GM15510 (cell line): ENCODE measurements around the gene SIX5.

Experiments used
- POLR2A ChIP-seq: IDR thresholded peaks from 3 replicates; pipeline ENCODE4 v1.6.1; 2011; ENCODE audit warnings: borderline replicate concordance; ENCODE audit not compliant: insufficient read length; ENCODE audit errors: extremely low read depth

SIX5 gene

GRCh38 chr19:45769821-45770191 lies 754 bp upstream of the SIX5 start:
- TF ChIP-seq POLR2A = no peak

DNA sequence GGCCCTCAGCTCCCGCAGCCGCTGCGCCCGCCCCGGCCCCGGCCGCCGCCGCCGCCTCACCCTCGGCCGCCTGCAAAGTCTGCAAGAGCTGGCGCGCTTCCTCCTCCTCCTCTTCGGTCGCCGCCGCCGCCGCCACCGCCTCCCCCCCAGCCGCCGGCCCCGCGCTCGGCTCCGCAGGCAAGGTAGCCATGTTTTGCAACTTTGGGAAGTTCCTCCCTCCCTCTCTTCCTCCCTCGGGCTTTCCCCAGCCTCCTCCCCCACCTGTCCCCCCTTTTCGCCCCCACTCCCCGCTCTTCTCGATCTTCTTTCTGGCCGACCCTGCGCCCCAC lies 433 bp downstream of the SIX5 start:
- no peak for TF ChIP-seq POLR2A

DNA sequence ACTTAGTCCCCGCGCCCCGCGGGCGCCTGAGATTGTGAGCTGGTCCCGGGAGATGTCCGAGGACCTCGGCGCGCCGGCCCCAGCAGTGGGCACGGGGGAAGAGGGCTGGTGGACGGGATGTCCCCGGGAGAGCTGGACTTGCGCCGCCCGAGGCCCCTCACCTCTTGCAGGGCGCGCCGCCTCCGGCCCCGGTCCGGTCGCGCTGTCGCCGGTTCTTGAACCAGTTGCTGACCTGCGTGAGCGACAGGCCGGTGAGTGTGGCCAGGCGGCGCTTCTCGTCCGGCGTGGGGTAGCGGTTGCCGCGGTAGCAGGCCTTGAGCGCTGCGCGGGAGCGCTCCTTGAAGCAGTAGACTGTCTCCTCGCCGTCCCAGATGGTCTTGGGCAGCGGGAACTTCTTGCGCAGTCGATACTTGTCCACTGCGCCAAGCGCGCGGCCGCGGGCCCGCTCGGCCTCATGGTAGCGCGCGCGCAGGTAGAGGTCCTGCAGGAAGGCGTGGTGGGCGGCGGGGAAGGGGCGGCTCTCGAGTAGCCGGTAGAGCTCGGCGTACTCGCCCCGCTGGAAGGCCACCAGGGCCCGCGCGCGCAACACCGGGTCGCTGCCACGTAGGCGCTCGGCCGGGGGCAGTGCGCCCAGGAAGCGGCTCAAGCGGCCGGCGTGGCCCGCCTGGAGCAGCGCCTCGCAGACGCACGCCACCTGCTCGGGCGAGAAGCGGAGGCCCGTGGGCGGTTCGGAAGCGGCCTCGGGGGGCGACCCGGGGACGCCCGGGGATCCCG lies 984 bp downstream of the SIX5 start:
- TF ChIP-seq POLR2A = peak; percentile 40

DNA sequence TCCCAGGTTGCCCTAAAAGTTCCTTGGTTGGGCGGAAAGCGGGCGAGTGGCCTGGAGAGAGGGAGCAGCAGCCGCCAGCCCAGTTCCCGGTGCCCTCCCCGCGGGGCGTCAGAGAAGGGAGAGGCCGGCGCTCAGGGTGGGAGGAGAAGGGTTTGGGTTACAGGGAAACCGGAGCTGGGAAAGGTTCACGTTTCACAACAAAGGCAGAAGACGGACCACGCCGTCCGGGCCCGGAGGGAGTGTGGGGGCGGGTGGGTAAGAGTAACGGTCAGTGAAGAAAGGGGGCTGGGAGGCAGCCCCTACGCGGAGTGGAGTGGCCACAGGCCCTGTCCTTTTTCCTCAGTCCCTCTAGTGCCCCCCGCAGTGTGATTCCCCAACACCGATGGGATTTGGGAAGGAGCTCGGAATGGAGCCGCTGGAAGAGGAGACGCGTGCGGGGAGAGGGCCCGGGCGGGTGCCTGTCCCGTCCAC lies 1.6 kb downstream of the SIX5 start:
- TF ChIP-seq POLR2A = no peak

DNA sequence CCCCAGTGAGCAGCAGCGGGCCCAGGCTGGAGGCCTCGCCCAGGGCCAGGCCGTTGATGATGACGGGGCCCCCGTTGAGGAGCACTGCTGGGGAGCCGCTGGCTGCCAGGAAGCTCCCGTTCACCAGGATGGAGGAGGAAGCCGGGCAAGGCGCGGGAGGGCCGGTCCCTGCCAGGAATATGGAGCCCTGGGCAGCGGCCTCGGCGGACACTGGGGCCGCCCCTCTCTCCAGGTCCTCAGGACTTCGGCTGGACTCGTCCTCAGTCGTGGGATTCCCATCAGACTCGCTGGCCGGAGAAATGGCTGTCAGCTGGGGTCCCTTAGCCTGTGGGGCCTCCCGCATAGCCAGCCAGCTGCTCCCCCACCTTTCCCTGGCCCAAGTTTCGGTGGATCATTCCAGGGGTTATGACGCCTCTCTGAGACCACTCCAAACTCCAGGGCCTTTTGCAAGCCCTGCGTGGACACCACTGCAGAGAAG lies 2.1 kb downstream of the SIX5 start:
- TF ChIP-seq POLR2A = no peak

DNA sequence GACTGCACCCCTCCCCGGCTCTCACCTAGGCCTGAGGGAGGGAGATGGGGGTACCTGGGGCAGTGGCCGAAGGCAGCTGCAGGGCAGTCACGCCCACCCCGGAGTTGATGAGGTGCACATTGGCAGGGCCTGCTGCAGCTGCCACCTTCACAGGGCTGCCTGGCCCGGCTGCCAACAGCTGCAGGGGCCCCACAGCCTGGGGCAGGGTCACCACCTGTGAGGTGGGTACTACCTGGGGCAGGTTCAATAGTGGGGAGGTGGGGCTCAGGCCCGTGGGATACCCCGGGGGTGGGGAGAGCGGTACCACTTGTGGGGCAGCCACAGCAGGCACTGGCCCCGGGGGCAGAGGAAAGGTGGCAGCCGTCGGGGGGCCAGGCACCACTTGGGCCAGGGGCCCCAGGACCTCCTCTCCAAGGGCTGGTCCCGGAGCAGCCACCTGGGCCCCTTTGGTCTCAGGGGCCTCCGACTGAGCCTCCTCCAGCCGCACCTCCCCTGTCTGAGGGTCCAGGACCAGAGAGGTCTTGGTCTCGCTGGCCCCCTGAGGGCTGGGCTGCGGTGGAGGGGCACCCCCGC lies 2.7 kb downstream of the SIX5 start:
- TF ChIP-seq POLR2A = no peak

DNA sequence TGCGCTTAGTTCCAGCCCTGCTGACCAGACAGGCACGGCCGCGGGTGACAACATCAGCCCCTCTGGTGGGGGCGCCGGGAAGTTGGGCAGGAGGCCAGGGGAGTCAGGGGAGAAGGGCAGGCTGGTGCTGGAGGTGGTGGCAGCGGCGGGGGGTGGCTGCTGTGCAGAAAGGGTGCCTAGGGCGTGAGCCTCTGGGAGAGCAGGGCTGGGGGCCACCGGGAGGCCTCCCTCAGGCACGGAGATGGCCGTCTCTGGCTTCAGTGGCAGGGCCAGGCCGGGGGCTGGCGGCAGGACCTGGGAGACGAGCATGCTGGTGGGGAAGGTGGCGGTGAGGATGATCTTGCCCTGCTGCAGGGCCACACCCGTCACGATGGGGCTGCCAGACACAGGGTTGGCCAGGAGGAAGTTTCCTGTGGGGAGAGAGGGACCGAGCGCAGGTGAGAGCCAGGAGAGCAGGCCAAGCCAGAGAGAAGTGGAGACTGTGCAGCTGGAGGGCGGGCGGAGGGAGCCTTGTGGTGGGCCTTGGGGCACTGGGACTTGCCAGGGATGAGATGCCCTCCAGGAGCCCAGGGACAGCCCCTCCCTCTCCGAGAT lies 3.3 kb downstream of the SIX5 start:
- no peak for TF ChIP-seq POLR2A

DNA sequence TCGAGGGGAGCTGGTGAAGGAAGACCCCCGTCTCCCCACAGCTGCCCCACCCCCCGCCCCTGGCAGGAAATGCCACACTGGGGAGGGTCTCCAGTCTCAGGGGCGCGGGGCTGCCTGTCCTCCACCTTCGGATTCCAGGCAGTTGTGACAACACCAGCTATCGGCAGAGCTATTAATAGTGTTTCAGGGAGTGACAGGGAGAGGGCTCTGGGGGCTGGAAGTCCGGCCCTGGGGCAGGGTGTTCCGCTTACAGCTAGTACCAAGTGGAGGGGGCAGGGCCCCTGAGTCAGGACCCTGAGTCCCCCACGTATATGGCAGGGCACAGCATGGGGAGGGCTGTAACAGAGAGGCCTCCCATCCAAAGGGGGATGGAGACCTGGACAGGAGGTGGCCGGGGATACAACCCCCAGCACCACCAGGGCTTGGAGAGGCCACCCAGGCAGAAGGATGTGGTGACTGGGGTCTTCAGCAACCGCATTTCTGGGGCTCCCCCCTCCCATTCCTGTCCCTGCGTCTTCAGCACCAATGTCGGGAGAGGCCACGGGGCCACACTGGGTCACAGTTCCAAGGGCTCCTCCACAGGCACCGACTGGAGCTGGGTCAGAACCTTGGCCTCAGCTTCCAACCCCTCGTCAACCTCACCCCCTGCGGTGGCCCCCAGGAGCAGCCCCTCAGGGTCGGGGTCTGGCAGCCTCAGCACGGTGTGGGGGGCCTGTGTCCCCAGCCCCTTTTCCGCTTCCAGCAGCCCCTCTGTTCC lies 3.9 kb downstream of the SIX5 start:
- no peak for TF ChIP-seq POLR2A

- TF ChIP-seq POLR2A = no peak
These were observed 4.6 kb downstream of the SIX5 start for GRCh38 chr19:45764475-45764874.

- no peak for TF ChIP-seq POLR2A
These were observed 5.3 kb downstream of the SIX5 start for GRCh38 chr19:45763691-45764294.

GRCh38 chr19:45762870-45763631 lies 6.0 kb downstream of the SIX5 start:
- no peak for TF ChIP-seq POLR2A

DNA sequence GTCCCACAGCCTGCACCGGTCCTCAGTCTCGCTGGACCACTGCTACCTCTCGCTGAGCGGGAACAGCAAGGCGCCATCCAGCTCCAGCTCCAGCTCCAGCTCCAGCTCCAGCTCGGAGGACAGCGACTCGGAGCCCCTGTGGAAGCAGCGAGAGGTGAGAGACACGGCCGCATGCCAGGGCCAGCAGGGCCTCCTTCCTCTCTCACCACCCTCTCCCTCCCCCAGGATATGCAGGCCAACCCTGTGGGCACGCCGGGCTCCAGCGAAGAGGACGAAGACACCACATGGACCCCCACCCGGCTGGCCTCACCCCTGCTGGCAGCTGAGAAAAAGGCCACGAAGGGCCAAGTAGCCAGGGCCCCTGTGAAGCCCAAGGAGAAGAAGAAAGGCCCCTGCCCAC lies 7.3 kb downstream of the SIX5 start:
- no peak for TF ChIP-seq POLR2A

GRCh38 chr19:45758921-45759320 lies 10.1 kb downstream of the SIX5 start:
- no peak for TF ChIP-seq POLR2A

GRCh38 chr19:45757695-45758094 lies 11.4 kb downstream of the SIX5 start:
- no peak for TF ChIP-seq POLR2A
